ENCODE results near the gene UQCRC2.
"Not testable (repeated sequence)": the region's sequence is repeated elsewhere in the genome, so short reads cannot be mapped to it uniquely, and the experiment has no call there.

The UQCRC2 gene

GRCh38 chr16:22013486-22013885 is 60.3 kb downstream of the UQCRC2 start:
- DNase-seq = no peak

- no peak for DNase-seq
Measured at GRCh38 chr16:22014271-22014873, 61.2 kb downstream of the UQCRC2 start.

- DNase-seq = no peak
Measured at GRCh38 chr16:22016927-22017326, 63.8 kb downstream of the UQCRC2 start.

GRCh38 chr16:22018559-22018958 is 65.4 kb downstream of the UQCRC2 start:
- no peak for DNase-seq

- no peak for DNase-seq
Measured at GRCh38 chr16:22022151-22022550, 69.0 kb downstream of the UQCRC2 start.

GRCh38 chr16:22023505-22023904 is 70.3 kb downstream of the UQCRC2 start:
- no peak for DNase-seq

GRCh38 chr16:22024785-22025184 is 71.6 kb downstream of the UQCRC2 start:
- not testable (repeated sequence) for DNase-seq

GRCh38 chr16:22027633-22028032 is 74.5 kb downstream of the UQCRC2 start:
- no peak for DNase-seq

- no peak for DNase-seq
Measured at GRCh38 chr16:22029632-22030031, 76.5 kb downstream of the UQCRC2 start.

- no peak for DNase-seq
Measured at GRCh38 chr16:22030087-22030812, 77.1 kb downstream of the UQCRC2 start.

GRCh38 chr16:22031483-22032083 is 78.4 kb downstream of the UQCRC2 start:
- DNase-seq = no peak
